Endothelial cell (in vitro differentiated cells): Measurements from ENCODE around the gene TESK1. TPM values are rescaled to one million over a fixed set of nuclear protein-coding genes. Genes with fewer than 3 reads are reported as not detected.

Experiments
- DNase-seq: peaks from one replicate; pipeline ENCODE4 v3.0.0; 2021; ENCODE audit warnings: low spot score
- H3K27ac Mint-ChIP-seq: one replicate; pipeline ENCODE4 v1.8.0; 2021; ENCODE audit warnings: mixed read lengths, inconsistent platforms; ENCODE audit not compliant: unreplicated experiment
- H3K27me3 Mint-ChIP-seq: one replicate; pipeline ENCODE4 v1.8.0; 2021; ENCODE audit warnings: mild to moderate bottlenecking, moderate library complexity, mixed read lengths, inconsistent platforms; ENCODE audit not compliant: unreplicated experiment
- H3K36me3 Mint-ChIP-seq: one replicate; pipeline ENCODE4 v1.8.0; 2021; ENCODE audit warnings: mild to moderate bottlenecking, low read depth, mixed read lengths, inconsistent platforms; ENCODE audit not compliant: unreplicated experiment
- H3K4me1 Mint-ChIP-seq: one replicate; pipeline ENCODE4 v1.8.0; 2021; ENCODE audit warnings: mild to moderate bottlenecking, mixed read lengths, inconsistent platforms; ENCODE audit not compliant: unreplicated experiment
- H3K4me3 Mint-ChIP-seq: one replicate; pipeline ENCODE4 v1.8.0; 2021; ENCODE audit warnings: mild to moderate bottlenecking, mixed read lengths, inconsistent platforms; ENCODE audit not compliant: unreplicated experiment
- H3K9me3 Mint-ChIP-seq: one replicate; pipeline ENCODE4 v1.8.0; 2021; ENCODE audit warnings: mixed read lengths, inconsistent platforms; ENCODE audit not compliant: unreplicated experiment
- CTCF ChIP-seq: fragments of 200-600 bp; sonication (generic); IDR thresholded peaks from one replicate; pipeline ENCODE4 v1.5.0; 2021; ENCODE audit warnings: antibody characterized with exemption; ENCODE audit not compliant: unreplicated experiment
- total RNA-seq: library from RNA; stranded (reverse); fragmentation: NEBNext Ultra II Directional; extraction: Animal tissue kit (Norgen Biotek cat#: 25700); gene quantifications from one replicate; pipeline ENCODE4 v1.2.1, GENCODE V29; 2021; ENCODE audit not compliant: unreplicated experiment

Gene TESK1
- total RNA-seq, 1 donor from 2014 or later = 34.6 TPM

GRCh38 chr9:35559792-35560530, 45.1 kb upstream of the TESK1 start:
- H3K4me3 Mint-ChIP-seq = no peak overlapping the region
- H3K36me3 Mint-ChIP-seq = peaks cover 23% of the 10 kb centered on the region
- DNase-seq = no peak
- H3K9me3 Mint-ChIP-seq = no peaks in the 10 kb centered on the region
- H3K27ac Mint-ChIP-seq = no peak overlapping the region
- H3K4me1 Mint-ChIP-seq = peaks cover 17% of the 10 kb centered on the region
- H3K27me3 Mint-ChIP-seq = peaks cover 5% of the 10 kb centered on the region
- TF ChIP-seq CTCF = no peak

GRCh38 chr9:35560625-35561337, 44.3 kb upstream of the TESK1 start:
- Mint-ChIP-seq H3K27me3 (peaks cover 5% of the 10 kb centered on the region), H3K4me1 (peaks cover 17% of the 10 kb centered on the region)

GRCh38 chr9:35561468-35562261, 43.4 kb upstream of the TESK1 start:
- Mint-ChIP-seq H3K4me3 (no peak overlapping the region), H3K27me3 (peaks cover 5% of the 10 kb centered on the region), H3K36me3 (peaks cover 19% of the 10 kb centered on the region), H3K9me3 (no peaks in the 10 kb centered on the region), H3K27ac (no peak overlapping the region), H3K4me1 (peaks cover 17% of the 10 kb centered on the region)
- no peak for TF ChIP-seq CTCF
- DNase-seq = no peak

More at GRCh38 chr9:35560625-35561337, 44.3 kb upstream of the TESK1 start:
- no peak for DNase-seq
- no peak for TF ChIP-seq CTCF
- Mint-ChIP-seq H3K9me3 (no peaks in the 10 kb centered on the region), H3K36me3 (peaks cover 20% of the 10 kb centered on the region), H3K27ac (no peak overlapping the region), H3K4me3 (no peak overlapping the region)

GRCh38 chr9:35562895-35563780, 41.9 kb upstream of the TESK1 start:
- Mint-ChIP-seq H3K9me3 (no peaks in the 10 kb centered on the region), H3K36me3 (peaks cover 10% of the 10 kb centered on the region), H3K27ac (peak overlapping the region; percentile 68), H3K27me3 (peaks cover 5% of the 10 kb centered on the region), H3K4me1 (peaks cover 17% of the 10 kb centered on the region), H3K4me3 (peak overlapping the region; percentile 60)
- DNase-seq = no peak
- TF ChIP-seq CTCF = no peak
